Stimulated activated naive CD8-positive, alpha-beta T cell treated with anti-CD3 and anti-CD28 coated beads, Interleukin-15, amount 100 ng/mL, for 72 hours (primary cell): ENCODE results near the gene PAQR7.

Source experiments
- ATAC-seq: fragments of 150-1000 bp; cut with Tn5 transposase; 2 replicates; pipeline ENCODE4 v1.10.0; 2021; ENCODE audit warnings: mild to moderate bottlenecking, moderate library complexity
- DNase-seq, 2 donors: peaks; one replicate each; pipeline ENCODE4 v3.0.0; 2021 to 2022
- H3K27ac Mint-ChIP-seq, 2 donors: one replicate each; pipeline ENCODE4 v1.8.0; 2022; ENCODE audit warnings: mild to moderate bottlenecking in 2 of 2, mixed read lengths in 2 of 2, moderate library complexity in 2 of 2
- H3K27me3 Mint-ChIP-seq: one replicate; pipeline ENCODE4 v1.8.0; 2022; ENCODE audit warnings: mixed read lengths
- H3K4me1 Mint-ChIP-seq: one replicate; pipeline ENCODE4 v1.8.0; 2022; ENCODE audit warnings: mild to moderate bottlenecking, mixed read lengths
- H3K4me3 Mint-ChIP-seq, 2 donors: one replicate each; pipeline ENCODE4 v1.8.0; 2022; ENCODE audit warnings: mild to moderate bottlenecking in 2 of 2, mixed read lengths in 2 of 2, moderate library complexity in 1 of 2
- H3K9me3 Mint-ChIP-seq, 2 donors: one replicate each; pipeline ENCODE4 v1.8.0; 2022; ENCODE audit warnings: mixed read lengths in 2 of 2

PAQR7 gene

DNA sequence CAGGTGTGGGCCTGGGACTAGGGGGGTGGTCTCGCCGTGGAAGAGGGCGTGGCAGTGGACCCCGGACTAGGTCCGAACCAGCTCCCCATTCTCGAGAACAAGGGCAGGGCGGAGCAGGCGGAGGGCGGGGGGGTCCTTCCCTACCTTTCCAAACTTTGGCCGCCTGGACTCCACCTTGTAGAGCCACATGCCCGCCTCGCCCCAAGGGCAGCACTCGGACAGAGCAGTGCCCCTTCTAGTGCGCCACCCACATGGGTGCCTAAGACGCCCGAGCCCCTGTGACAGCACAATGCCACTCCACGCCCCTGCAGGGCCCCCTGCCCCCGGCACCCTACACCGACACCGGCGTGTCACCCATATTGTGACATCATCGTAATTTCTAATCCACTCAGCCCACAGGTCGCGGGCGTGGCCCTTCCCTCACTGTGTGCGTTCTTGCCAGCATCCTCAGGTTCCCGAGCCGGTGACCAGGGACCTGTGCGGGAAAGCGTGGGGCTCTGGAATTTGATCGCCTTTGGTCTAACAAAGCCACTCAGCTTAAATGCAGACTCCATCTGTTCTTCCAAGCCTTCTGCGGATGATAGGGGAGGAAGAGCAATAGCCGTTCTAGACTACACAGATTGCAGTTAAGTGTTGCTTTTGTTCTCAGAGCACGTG lies 31.3 kb upstream of the PAQR7 start:
- Mint-ChIP-seq H3K4me1 (peaks cover 27% of the 10 kb centered on the region), H3K4me3 (peak overlapping the region; percentile 86 to 90), H3K27ac (peak overlapping the region; percentile 25 to 97), H3K9me3 (no peaks in the 10 kb centered on the region), H3K27me3 (peaks cover 12% of the 10 kb centered on the region)
- peak; percentile 5 for ATAC-seq
- DNase-seq: peak in 1 of 2 donors; percentile 36

DNA sequence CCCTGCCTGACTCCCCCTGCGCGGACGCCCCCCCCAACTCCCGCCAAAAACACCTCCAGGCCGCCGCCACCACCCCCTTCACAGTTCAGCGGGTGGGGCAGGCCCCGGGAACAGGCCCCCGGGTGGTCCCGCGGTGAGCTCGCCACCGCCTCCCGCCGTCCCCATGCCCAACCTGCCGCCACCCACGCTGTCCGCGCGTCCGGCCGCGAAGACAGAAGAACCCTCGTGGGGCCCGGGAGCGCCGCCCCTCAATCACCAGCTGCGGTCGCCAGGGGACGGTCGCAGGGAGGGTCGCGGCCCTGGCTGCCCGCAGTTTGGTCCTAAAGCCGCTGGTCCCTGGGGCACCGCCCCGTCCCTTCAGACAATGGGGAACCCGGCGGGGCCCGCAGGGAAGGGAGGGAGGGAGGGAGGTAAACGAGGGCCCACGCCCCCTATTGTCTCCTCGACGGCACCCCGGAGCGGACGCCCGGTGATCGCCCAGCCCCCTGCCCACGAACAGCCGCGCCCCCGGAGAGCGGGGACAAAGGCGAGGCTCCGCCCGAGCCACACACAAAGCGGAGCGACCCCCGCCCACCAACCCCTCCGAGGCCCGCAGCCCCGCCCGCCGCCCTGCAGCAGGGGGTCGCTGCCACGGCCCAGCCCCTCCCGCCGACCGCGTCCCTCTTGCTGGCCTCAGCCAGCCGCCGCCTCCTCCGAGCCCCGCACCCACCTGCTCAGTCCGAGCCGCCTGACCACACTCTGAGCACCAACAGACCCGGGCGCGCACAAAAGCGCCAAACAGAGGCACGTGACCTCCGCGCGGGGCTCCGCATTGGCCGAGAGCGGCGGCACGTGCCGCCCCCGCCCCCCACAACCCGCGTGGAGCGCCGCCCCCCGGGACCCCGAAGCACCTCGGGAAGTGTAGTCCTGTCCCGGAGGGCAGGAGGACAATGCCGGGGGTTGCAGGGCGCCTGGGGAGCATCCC lies 30.5 kb upstream of the PAQR7 start, which contains the start of gene STMN1:
Gene STMN1, minus strand, starts transcription at position 740 of the 964 bp plus-strand sequence. CDS start 1,743 bp downstream, outside the sequence.
- peaks cover 12% of the 10 kb centered on the region for H3K27me3 Mint-ChIP-seq
- H3K27ac Mint-ChIP-seq: peak within 1 kb of the TSS; percentile 89 to 97
- DNase-seq (peak; percentile 85 to 89), ATAC-seq (peak; percentile 81)
- peaks cover 33% of the 10 kb centered on the region for H3K4me1 Mint-ChIP-seq
- H3K4me3 Mint-ChIP-seq: peak within 1 kb of the TSS; percentile 86 to 90
- no peaks in the 10 kb centered on the region for H3K9me3 Mint-ChIP-seq

DNA sequence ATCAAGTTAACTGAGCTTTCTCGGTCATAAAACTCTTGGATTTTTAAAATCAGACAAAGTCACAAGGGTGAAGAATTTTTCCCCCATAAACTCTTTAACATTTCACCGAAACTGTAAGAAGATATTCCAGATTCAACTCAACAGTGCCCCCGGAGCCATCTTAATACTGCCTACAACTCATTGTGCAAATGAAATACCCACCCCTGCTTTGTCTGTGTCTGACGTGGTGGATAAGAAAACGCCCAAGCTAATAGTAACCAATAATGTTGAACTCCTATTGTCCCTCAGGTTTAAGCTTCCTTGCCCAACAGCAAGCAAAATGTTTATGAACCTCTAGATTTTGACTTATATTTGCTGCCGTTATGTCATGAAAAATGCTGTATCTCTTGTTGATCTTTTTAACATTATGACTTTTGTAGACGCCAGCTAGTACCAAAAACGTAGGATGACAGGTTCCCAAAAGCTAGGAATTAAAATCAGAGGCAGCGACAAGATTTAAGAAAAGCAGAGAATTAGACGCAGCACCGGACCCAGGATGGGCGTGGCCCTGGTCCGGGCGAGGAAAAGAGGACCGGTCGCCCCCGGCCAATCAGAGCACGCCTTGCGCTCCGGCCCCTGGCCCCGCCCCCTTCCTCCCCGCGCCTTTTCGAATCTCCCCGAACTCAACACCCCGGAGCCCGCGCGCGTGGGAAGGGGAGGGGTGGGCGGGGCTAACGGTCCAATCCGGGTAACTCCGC lies 29.6 kb upstream of the PAQR7 start:
- Mint-ChIP-seq H3K27me3 (peaks cover 12% of the 10 kb centered on the region), H3K4me3 (peak overlapping the region; percentile 86 to 90), H3K9me3 (no peaks in the 10 kb centered on the region), H3K27ac (peak overlapping the region; percentile 58 to 97), H3K4me1 (peaks cover 33% of the 10 kb centered on the region)
- DNase-seq (peak; percentile 89 to 91), ATAC-seq (peak; percentile 86)

DNA sequence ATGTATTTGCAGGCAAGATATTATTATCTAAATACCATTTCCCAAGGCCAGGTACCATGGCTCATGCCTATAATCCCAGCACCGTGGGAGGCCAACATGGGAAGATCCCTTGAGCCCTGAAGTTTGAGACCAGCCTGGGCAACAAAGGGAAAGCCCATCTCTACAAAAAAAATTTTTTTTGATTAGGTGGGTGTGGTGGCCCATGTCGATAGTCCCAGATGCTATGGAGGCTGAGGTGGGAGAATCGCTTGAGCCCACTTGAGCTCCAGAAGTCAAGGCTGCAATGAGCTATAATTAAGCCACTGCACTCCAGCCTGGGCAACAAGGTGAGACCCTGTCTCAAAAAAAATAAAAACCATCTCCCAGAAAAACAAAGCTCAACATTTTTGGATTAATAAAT lies 28.5 kb upstream of the PAQR7 start:
- peak overlapping the region; percentile 86 to 90 for H3K4me3 Mint-ChIP-seq
- no peak for ATAC-seq

DNA sequence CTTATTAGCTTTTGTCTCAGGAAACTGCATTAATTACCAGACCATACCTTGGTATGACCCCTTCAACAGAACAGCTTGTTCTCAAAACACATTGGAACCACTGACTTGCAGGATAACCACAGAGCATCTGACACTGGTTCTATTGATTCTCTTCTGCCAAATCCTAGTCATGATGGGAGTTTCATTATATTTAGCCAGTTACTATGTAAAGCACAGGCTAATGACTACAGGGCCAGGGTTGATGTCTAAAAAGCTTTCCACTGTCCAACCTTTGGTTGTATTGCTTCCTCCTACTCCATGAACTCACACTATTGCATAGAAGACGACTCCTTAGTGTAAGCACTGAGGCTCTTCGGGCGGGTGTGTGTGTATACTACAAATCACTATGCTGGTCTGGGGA lies 27.0 kb upstream of the PAQR7 start:
- DNase-seq (no peak), ATAC-seq (no peak)
- peaks cover 9% of the 10 kb centered on the region for H3K27me3 Mint-ChIP-seq
- H3K4me1 Mint-ChIP-seq: peaks cover 31% of the 10 kb centered on the region
- no peak overlapping the region for H3K4me3 Mint-ChIP-seq
- no peak overlapping the region for H3K27ac Mint-ChIP-seq
- H3K9me3 Mint-ChIP-seq: no peaks in the 10 kb centered on the region

More for the DNA sequence above, 28.5 kb upstream of the PAQR7 start:
- H3K9me3 Mint-ChIP-seq: no peaks in the 10 kb centered on the region
- no peak for DNase-seq
- H3K27me3 Mint-ChIP-seq: peaks cover 12% of the 10 kb centered on the region
- H3K27ac Mint-ChIP-seq: no peak overlapping the region
- peaks cover 33% of the 10 kb centered on the region for H3K4me1 Mint-ChIP-seq

DNA sequence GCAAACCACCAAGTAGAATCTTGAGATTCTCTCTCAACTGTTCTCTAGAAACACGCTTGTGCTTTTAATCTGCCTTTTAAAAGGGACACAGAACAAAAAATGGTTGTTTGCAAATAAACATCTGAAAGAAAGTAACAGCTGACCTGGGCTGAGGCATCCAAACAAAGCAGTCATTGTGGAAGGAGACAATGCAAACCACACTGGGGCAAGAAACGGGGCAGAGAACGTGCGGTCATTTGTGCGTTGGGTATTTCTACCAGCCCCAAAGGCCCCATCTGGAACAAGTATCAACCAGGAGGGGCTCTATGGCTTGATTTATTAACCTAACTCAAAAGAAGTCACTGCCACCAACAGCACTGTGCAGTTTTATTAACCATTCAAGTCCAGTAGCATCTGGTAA lies 24.7 kb upstream of the PAQR7 start:
- Mint-ChIP-seq H3K4me3 (no peak overlapping the region), H3K27me3 (no peaks in the 10 kb centered on the region), H3K27ac (no peak overlapping the region), H3K9me3 (no peaks in the 10 kb centered on the region), H3K4me1 (peaks cover 35% of the 10 kb centered on the region)
- ATAC-seq (no peak), DNase-seq (no peak)

DNA sequence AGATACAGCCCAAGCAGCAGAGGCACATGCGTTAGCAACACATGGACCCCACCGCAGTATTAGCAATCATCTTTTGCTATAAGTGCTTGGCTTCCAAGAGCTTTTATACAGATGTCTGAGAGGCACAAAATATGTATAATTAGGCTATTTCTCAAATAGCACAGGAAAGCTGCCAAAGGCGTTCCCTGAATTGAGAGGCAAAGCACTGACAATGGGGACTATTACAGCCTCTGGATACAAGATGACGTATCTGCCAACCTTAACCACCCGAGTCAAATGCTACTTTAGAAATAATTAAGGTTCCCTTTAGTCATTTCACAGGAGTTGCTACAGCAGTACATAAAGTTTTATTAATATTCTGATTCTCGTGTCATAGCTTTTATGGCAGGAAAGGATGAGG lies 24.3 kb upstream of the PAQR7 start:
- Mint-ChIP-seq H3K27ac (no peak overlapping the region), H3K4me1 (peaks cover 36% of the 10 kb centered on the region), H3K9me3 (no peaks in the 10 kb centered on the region), H3K27me3 (no peaks in the 10 kb centered on the region), H3K4me3 (no peak overlapping the region)
- ATAC-seq (no peak), DNase-seq (no peak)

DNA sequence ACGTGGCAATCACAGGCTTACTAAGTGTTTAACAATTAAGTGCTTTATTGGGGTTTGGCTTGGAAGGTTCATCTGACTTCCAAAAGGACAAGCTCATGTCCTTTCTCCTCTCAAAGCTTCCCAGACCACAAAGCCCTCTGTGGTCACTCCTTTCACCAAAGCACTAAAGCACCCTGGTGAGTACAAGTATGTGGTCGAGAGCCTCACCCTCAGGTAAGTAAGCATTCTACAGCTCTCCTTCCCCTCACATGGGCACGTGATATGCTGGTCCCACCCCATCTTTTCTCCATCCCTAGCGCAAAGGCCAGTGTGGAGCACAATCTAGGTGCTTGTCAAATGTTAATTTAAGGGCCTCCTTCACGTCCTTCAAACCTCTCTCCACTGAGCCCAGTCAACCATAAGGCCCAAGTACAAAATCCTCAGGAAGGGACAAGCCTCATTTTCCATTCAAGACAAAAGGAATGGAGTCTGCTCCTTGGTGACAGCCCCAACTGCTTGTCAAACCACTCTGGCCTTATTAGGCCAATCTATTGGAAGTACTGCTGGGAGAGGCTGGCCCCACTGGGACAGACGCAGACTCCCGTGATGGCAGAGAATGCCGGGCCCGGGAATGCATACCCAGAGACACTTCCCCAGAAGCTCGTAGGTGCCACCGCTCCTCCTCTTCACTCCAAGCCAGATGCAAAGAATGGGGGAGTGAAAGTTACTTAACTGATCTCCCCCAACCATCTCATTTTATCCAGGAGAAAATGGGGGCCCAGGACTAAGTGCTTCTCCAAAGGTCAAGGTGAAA lies 22.9 kb upstream of the PAQR7 start:
- DNase-seq (no peak), ATAC-seq (no peak)
- no peaks in the 10 kb centered on the region for H3K9me3 Mint-ChIP-seq
- no peaks in the 10 kb centered on the region for H3K27me3 Mint-ChIP-seq
- H3K4me3 Mint-ChIP-seq: no peak overlapping the region
- peaks cover 25% of the 10 kb centered on the region for H3K4me1 Mint-ChIP-seq
- no peak overlapping the region for H3K27ac Mint-ChIP-seq

DNA sequence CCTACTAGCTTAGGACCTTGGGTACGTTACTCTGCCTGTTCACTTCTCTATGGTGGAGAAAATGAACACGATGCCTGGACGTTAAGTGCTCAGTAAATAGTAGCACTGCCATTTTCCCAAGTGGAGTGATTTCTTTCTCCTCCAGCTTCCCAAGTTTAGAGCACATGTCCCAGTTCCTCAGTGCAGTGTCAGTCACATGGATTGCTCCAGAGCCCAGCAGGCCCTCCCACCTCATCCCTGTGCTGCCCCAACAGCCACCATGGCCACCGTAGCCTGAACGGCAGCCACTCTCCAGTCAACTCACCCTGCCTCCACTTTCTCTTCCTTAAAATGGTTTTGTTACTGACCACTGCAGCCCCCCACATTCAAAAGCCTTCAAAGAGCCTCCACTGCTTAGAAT lies 22.2 kb upstream of the PAQR7 start:
- Mint-ChIP-seq H3K4me3 (no peak overlapping the region), H3K4me1 (peaks cover 23% of the 10 kb centered on the region), H3K27ac (no peak overlapping the region), H3K27me3 (no peaks in the 10 kb centered on the region), H3K9me3 (no peaks in the 10 kb centered on the region)
- ATAC-seq: no peak
- DNase-seq: no peak

DNA sequence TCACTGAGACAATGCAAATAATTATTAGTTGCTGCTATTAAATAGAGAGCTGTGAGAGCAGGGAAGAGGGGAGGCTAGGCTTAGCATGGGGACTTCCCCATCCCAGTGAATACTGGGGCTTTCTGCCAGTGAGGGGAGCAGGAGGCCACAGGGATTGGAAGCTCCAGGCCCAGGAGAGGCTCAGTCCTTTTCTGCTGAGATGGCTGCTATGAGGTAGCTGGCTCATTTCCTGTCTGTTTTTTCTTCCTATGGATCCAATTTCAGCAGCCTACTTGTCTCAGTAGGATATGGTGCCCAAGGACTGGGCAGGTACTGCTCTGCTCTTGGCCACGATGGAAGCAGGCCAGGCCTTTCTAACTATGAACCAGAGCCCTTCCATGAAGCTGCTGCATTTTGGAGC lies 20.8 kb upstream of the PAQR7 start:
- Mint-ChIP-seq H3K9me3 (no peaks in the 10 kb centered on the region), H3K27ac (no peak overlapping the region), H3K4me1 (peaks cover 26% of the 10 kb centered on the region), H3K27me3 (no peaks in the 10 kb centered on the region), H3K4me3 (no peak overlapping the region)
- DNase-seq: no peak
- no peak for ATAC-seq

DNA sequence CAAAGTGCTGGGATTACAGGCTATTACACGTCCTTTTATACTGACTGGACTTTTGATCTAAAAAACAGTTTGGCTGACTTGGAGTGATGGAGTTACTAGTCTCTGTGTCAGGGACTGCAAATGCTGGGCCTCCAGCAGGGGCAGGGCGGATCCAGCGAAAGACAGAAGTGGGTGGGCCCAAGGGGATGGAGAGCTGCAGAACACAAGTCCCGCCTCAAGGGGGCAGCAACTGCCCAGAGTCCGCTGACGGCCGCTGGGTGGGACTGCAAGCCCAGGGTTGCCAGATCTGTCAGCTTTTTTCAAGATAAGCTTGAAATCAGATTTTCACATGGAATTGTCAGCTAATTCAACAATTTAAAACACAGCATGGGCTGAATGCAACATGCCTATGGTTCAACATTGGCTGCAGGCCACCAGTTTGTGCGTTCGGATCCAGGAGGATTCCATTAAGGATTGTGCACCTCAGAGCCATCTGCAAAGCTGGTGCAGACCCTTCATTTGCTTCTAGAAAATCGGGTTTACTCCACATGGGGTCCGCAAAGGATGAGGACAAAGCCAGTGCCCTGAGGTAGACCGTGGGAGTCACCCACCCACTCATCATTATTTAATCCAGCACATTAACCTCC lies 20.0 kb upstream of the PAQR7 start:
- DNase-seq (peak; percentile 91 to 92), ATAC-seq (peak; percentile 96)
- H3K4me1 Mint-ChIP-seq: peaks cover 24% of the 10 kb centered on the region
- H3K4me3 Mint-ChIP-seq: no peak overlapping the region
- no peaks in the 10 kb centered on the region for H3K9me3 Mint-ChIP-seq
- peak overlapping the region in 1 of 2 donors; percentile 61 for H3K27ac Mint-ChIP-seq
- H3K27me3 Mint-ChIP-seq: no peaks in the 10 kb centered on the region

DNA sequence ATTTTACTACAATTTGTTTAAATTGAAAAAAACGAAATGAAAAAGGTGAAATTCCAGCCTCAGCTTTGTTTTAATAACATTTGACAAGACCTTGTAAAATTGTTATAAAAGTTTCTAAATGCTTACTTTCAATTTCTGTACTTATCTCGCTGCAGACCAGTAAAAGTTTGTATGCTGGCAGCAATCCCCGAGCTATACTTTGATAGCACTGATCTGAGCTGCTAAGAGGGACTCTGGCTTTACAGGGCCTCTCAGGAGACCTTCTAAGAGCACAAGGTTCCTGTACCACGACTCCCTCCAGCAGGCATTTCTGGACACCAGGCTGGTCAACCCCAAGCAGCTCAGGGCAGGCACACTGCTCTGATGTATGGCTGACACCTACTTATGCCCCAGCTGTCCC lies 17.6 kb upstream of the PAQR7 start:
- no peak for ATAC-seq
- H3K27me3 Mint-ChIP-seq: no peaks in the 10 kb centered on the region
- no peaks in the 10 kb centered on the region for H3K9me3 Mint-ChIP-seq

DNA sequence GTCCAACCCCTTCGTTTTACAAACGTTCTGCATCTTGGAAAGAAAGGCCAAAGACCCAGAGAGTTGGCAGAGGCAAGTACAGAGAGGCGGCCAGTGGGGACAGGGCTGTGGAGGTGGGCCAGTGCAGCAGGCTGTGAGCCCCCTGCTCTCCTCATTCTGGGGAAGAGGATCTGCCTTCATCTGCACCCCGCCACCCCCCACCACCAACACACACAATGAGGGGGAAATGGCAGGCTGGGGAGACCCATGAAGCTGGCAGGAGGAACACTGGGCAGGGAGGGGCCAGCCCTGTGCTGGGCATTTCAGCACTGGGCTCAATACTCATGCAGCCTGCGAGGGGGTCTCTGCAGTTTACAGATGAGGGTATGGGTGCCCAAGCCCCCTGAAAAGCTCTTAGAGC lies 16.1 kb upstream of the PAQR7 start:
- H3K27ac Mint-ChIP-seq: peak overlapping the region in 1 of 2 donors; percentile 78
- H3K27me3 Mint-ChIP-seq: no peaks in the 10 kb centered on the region
- no peak for DNase-seq
- no peak for ATAC-seq
- H3K4me3 Mint-ChIP-seq: no peak overlapping the region
- no peaks in the 10 kb centered on the region for H3K9me3 Mint-ChIP-seq
- H3K4me1 Mint-ChIP-seq: peaks cover 23% of the 10 kb centered on the region

More for the DNA sequence above, 17.6 kb upstream of the PAQR7 start:
- DNase-seq: no peak
- Mint-ChIP-seq H3K4me1 (peaks cover 24% of the 10 kb centered on the region), H3K4me3 (no peak overlapping the region), H3K27ac (no peak overlapping the region)

DNA sequence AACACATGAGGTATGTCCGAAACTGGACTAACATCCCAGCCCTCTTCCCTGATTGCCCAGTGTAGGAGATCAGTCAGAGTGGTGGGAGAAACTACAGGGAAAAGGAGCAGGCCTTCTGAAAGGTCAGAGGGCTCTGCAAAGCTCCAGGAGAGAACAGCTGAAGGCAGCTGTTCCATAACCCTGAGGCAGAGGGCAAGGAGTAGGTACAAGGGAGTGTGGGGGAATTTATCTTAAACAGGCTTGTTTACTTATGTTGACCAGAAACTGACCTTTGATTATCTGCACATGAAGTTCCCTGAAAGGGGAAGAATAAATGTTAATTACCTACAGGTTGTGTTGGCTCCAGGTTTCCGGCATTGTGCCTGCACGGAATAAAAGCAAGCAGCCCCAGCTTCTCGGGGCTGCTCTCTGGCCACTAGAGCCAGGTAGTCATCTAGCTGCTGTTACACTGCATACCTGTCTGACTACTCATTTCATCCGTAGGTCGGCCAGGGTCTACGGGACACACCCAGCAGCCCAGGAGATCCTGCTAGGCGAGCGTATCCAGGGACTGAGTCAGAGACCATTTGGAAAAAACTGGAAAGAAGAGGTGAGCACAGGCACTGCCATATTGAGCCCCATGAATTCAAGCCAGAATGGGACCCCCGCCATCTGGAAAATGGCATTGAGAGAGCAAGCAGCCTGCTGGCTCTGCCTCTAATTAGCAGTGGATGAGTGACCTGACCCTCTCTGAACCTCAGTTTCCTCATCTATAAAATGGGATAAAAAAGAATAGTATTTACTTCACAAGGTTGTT lies 14.9 kb upstream of the PAQR7 start:
- H3K4me3 Mint-ChIP-seq: no peak overlapping the region
- H3K27me3 Mint-ChIP-seq: no peaks in the 10 kb centered on the region
- H3K27ac Mint-ChIP-seq: no peak overlapping the region
- H3K9me3 Mint-ChIP-seq: no peaks in the 10 kb centered on the region
- ATAC-seq (no peak), DNase-seq (no peak)
- peaks cover 11% of the 10 kb centered on the region for H3K4me1 Mint-ChIP-seq
